Measurements from ENCODE around the gene TLE2. TPM values are rescaled to one million over a fixed set of nuclear protein-coding genes. Genes with fewer than 3 reads are reported as not detected.

TLE2 gene
- polyA plus RNA-seq, 1 of the 3 experiments (the other 2 are of a cell fraction) = 2.3 TPM

- TF ChIP-seq TCF12 (IDR thresholded peaks at IDR 0.05) (no peak), RFX5 (IDR thresholded peaks at IDR 0.05; ENCODE audit: low read length) (no peak), NRF1 (IDR thresholded peaks at IDR 0.05; ENCODE audit: low read depth, low read length) (no peak), FOXM1 (IDR thresholded peaks at IDR 0.05; ENCODE audit: low read depth) (no peak), SIN3A (IDR thresholded peaks at IDR 0.05; ENCODE audit: borderline replicate concordance, low read depth, low read length) (no peak), RAD21 (IDR thresholded peaks at IDR 0.05; ENCODE audit: low read length) (no peak), TEAD4 (IDR thresholded peaks at IDR 0.05; ENCODE audit: borderline replicate concordance, insufficient read depth) (no peak), CTCF (IDR thresholded peaks at IDR 0.05) (no peak), JUND (IDR thresholded peaks at IDR 0.05) (no peak), FOSL2 (IDR thresholded peaks at IDR 0.05; ENCODE audit: borderline replicate concordance, low read depth) (no peak), NFIC (IDR thresholded peaks at IDR 0.05; ENCODE audit: borderline replicate concordance) (no peak), USF2 (IDR thresholded peaks at IDR 0.05; ENCODE audit: borderline replicate concordance, low read depth, low read length) (no peak), RXRA (IDR thresholded peaks at IDR 0.05; ENCODE audit: borderline replicate concordance, low read depth) (no peak), CHD2 (IDR thresholded peaks at IDR 0.05; ENCODE audit: low read length, partially characterized antibody) (no peak), RCOR1 (IDR thresholded peaks at IDR 0.05; ENCODE audit: low read length) (no peak), USF1 (IDR thresholded peaks at IDR 0.05; ENCODE audit: borderline replicate concordance, low read depth) (no peak), MXI1 (IDR thresholded peaks at IDR 0.05; ENCODE audit: low read depth, low read length) (no peak), GATA2 (CRISPR knock-in tag; IDR thresholded peaks at IDR 0.05) (no peak)
- Histone ChIP-seq H3K27me3 (ENCODE audit: insufficient read depth) (no peaks in the 10 kb centered on the region), H3K4me3 (ENCODE audit: low read depth in 2 of 2, low read length in 1 of 2) (no peak overlapping the region), H3K9ac (no peak overlapping the region), H3K9me2 (no peaks in the 10 kb centered on the region), H3F3A (replicated peaks; ENCODE audit: insufficient read depth) (peaks cover 1% of the 10 kb centered on the region), H3K27ac (ENCODE audit: low read depth in 2 of 2, low read length in 1 of 2) (no peak overlapping the region), H3K4me2 (no peak overlapping the region), H3K36me3 (replicated peaks in 1 of 2; ENCODE audit: control insufficient read depth in 1 of 2, insufficient read depth in 2 of 2, low read length in 1 of 2) (no peaks in the 10 kb centered on the region), H3K4me1 (ENCODE audit: control insufficient read depth in 1 of 2, insufficient read depth in 2 of 2, low read depth in 1 of 2, low read length in 1 of 2) (no peaks in the 10 kb centered on the region; a peak in 1 of 4 replicates), H4K20me1 (ENCODE audit: insufficient read depth) (no peaks in the 10 kb centered on the region), H3K79me2 (ENCODE audit: insufficient read depth) (no peaks in the 10 kb centered on the region), H2AFZ (ENCODE audit: low read depth) (no peak overlapping the region), H3K9me3 (no peaks in the 10 kb centered on the region)
- ChIA-PET POLR2A (no interaction called here), CTCF (interaction anchor here (0.6 to 1.0 kb wide), 4 partner anchors 20 to 84 kb away, joined by 3 to 4 read pairs (median 4); no protein-coding TSS in a partner anchor)
- DNase-seq = no peak
- 40% methylated on average over 26 of the region's 40 CpGs for WGBS (ENCODE audit: low lambda C conversion rate)
Measured at GRCh38 chr19:3041761-3042620, 12.9 kb upstream of the TLE2 start.
